ENCODE measurements around the gene RNF214.
"Not testable (repeated sequence)": the region's sequence is repeated elsewhere in the genome, so short reads cannot be mapped to it uniquely, and the experiment has no call there.

Gene RNF214

GRCh38 chr11:117204283-117205080 lies 28.0 kb upstream of the RNF214 start:
- H3K36me3 ChIP-seq (replicated peaks): peaks cover 45% of the 10 kb centered on the region
- DNase-seq: no peak
- no peak overlapping the region for H3K4me3 ChIP-seq (ENCODE audit: low read depth, low read length)
- in situ Hi-C loops (cut with HindIII; ENCODE audit: low pct_ligation_motif_present, low sequenced_read_pairs): no loop called here
- no peaks in the 10 kb centered on the region for H3K27me3 ChIP-seq (replicated peaks)
- TF ChIP-seq CTCF (IDR thresholded peaks at IDR 0.05; ENCODE audit: low read depth, low read length, missing control alignments): no peak
- H3K27ac ChIP-seq: no peak overlapping the region

GRCh38 chr11:117205211-117205818 lies 27.2 kb upstream of the RNF214 start:
- Histone ChIP-seq H3K36me3 (replicated peaks) (peaks cover 45% of the 10 kb centered on the region), H3K4me3 (ENCODE audit: low read depth, low read length) (no peak overlapping the region), H3K27me3 (replicated peaks) (no peaks in the 10 kb centered on the region), H3K27ac (no peak overlapping the region)
- in situ Hi-C loops (cut with HindIII; ENCODE audit: low pct_ligation_motif_present, low sequenced_read_pairs): no loop called here
- TF ChIP-seq CTCF (IDR thresholded peaks at IDR 0.05; ENCODE audit: low read depth, low read length, missing control alignments): no peak
- no peak for DNase-seq

- in situ Hi-C loops (cut with HindIII; ENCODE audit: low pct_ligation_motif_present, low sequenced_read_pairs); H3K27ac ChIP-seq; DNase-seq; H3K4me3 ChIP-seq (ENCODE audit: low read depth, low read length); H3K27me3 ChIP-seq (replicated peaks): not testable (repeated sequence)
- peaks cover 44% of the 10 kb centered on the region for H3K36me3 ChIP-seq (replicated peaks)
Measured at GRCh38 chr11:117206111-117206510, 26.4 kb upstream of the RNF214 start.

- H3K4me3 ChIP-seq (ENCODE audit: low read depth, low read length); H3K27me3 ChIP-seq (replicated peaks); H3K27ac ChIP-seq; DNase-seq; in situ Hi-C loops (cut with HindIII; ENCODE audit: low pct_ligation_motif_present, low sequenced_read_pairs): not testable (repeated sequence)
- peaks cover 37% of the 10 kb centered on the region for H3K36me3 ChIP-seq (replicated peaks)
Measured at GRCh38 chr11:117206859-117207258, 25.6 kb upstream of the RNF214 start.

- DNase-seq; H3K27ac ChIP-seq; in situ Hi-C loops (cut with HindIII; ENCODE audit: low pct_ligation_motif_present, low sequenced_read_pairs); H3K4me3 ChIP-seq (ENCODE audit: low read depth, low read length); H3K27me3 ChIP-seq (replicated peaks): not testable (repeated sequence)
- peaks cover 31% of the 10 kb centered on the region for H3K36me3 ChIP-seq (replicated peaks)
Measured at GRCh38 chr11:117207481-117207880, 25.0 kb upstream of the RNF214 start.

GRCh38 chr11:117208710-117209109 lies 23.8 kb upstream of the RNF214 start:
- in situ Hi-C loops (cut with HindIII; ENCODE audit: low pct_ligation_motif_present, low sequenced_read_pairs); H3K27me3 ChIP-seq (replicated peaks); H3K4me3 ChIP-seq (ENCODE audit: low read depth, low read length); H3K27ac ChIP-seq: not testable (repeated sequence)
- DNase-seq: peak; percentile 44
- H3K36me3 ChIP-seq (replicated peaks): peaks cover 27% of the 10 kb centered on the region
- peak; percentile 16 for TF ChIP-seq CTCF (IDR thresholded peaks at IDR 0.05; ENCODE audit: low read depth, low read length, missing control alignments)

- in situ Hi-C loops (cut with HindIII; ENCODE audit: low pct_ligation_motif_present, low sequenced_read_pairs); H3K4me3 ChIP-seq (ENCODE audit: low read depth, low read length); H3K27ac ChIP-seq; H3K27me3 ChIP-seq (replicated peaks): not testable (repeated sequence)
- peak; percentile 47 for DNase-seq
- H3K36me3 ChIP-seq (replicated peaks): peaks cover 19% of the 10 kb centered on the region
Measured at GRCh38 chr11:117209351-117210125, 22.9 kb upstream of the RNF214 start.

All from brain microvascular endothelial cell (primary cell).